Activated CD4-positive, alpha-beta T cell treated with anti-CD3 and anti-CD28 coated beads, Interleukin-2, amount 50 U/mL, for 48 hours (primary cell): ENCODE data around the gene OCA2.
A peak's percentile ranks its signal among the peaks of the same experiment; 100 is the strongest.

Source experiments
- DNase-seq, 2 experiments: peaks; one replicate each; pipeline ENCODE4 v3.0.0-alpha.2; 2020

Gene OCA2

GRCh38 chr15:28068930-28069329, 30.2 kb downstream of the OCA2 start:
- DNase-seq: no peak

- no peak for DNase-seq
Measured at GRCh38 chr15:28066231-28066630, 32.9 kb downstream of the OCA2 start.

GRCh38 chr15:28060005-28060404, 39.1 kb downstream of the OCA2 start:
- DNase-seq: no peak

GRCh38 chr15:28058082-28058481, 41.0 kb downstream of the OCA2 start:
- DNase-seq: no peak

GRCh38 chr15:28051955-28052633, 47.0 kb downstream of the OCA2 start:
- DNase-seq: no peak

DNA sequence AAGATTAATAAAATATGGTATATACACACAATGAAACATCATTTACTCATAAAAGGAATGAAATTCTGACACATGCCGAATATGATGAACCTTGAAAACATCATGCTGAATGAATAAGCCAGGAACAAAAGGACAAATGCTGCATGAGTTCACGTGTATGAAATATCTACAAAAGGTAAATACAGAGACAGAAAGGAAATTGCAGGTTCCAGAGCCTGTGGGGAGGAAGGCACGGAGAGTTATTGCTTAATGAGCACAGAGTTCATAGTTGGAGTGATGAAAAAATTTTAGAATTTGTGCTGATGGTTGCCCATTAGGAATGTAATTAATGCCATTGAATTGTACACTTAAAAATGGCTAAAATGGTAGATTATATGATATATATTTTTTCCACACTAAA, 49.5 kb downstream of the OCA2 start:
- no peak for DNase-seq

DNA sequence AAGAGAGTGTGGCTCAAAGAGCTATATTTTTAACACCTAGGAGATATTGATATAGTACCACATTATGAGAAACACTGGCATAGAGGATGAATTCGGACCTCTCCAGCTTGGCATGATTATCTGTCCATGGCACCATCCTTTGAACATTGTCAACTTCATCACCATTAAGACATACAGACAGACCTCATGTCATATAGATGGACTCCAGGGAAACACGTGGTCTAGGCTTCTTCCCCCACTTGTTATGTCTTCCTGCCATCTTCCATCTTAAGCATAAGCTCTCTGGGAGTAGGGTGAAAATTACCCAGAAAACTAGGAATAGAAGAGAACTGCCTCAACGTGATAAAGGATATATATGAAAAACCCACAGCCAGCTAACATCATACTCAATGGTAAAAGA, 51.8 kb downstream of the OCA2 start:
- no peak for DNase-seq

- DNase-seq: no peak
Measured at GRCh38 chr15:28044121-28044672, 54.9 kb downstream of the OCA2 start.

DNA sequence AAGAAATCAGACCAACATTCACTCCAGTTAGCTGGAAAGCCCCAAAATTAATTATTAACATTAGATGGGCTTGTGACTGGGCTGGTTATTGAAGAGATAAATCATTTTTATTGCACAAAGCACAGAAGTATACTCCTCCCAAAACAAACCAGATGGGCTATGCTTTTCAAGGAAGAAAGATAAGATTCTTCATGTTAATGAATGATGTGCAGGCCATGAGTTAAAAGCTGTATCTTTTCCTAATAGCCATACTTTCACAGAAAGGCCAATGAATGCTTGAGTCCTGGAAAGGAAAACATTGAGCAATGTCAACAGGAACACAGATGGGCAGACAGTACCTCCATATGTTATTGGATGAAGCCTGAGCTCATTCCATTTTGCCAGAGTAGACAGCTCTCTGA, 55.4 kb downstream of the OCA2 start:
- DNase-seq: no peak

- DNase-seq: no peak
Measured at GRCh38 chr15:28037969-28038590, 61.0 kb downstream of the OCA2 start.

- DNase-seq: no peak
Measured at GRCh38 chr15:28033443-28033842, 65.7 kb downstream of the OCA2 start.

DNA sequence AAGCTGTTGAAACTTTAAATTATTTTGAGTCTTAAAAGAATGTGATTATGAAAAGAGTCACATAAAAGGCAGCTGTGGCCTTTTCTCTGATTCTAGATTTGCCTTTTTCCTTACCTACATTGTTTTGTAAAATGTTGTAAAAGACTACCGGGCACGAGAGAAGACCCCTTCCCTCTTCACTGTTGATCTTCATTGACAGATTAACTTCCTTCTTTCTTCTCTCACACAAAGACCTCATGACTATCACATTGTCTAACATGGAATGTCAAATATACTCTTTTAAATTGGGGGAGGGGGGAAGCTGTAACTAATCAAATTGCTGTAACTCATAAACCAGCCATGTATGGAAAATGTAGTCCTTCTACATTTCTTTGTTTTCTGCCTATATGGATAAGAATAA, 68.3 kb downstream of the OCA2 start:
- DNase-seq: no peak

DNA sequence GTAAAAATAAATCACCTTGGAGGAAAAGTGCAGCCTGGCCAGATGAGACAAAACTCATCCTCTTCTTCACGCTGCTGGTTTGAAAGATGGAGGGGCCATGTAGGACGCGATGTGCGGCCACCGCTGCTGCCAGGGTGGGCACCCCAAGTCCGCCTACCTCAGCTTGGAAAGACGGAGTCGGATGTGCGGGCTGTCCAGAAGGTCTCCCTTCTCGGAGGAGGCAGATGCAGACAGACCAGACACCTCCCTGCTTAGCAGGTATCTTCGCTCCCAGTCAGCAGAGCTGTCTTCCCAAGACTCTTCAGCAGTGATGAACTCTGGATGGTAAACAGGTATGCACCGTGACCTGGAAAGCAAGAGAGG, 71.4 kb downstream of the OCA2 start:
- no peak for DNase-seq

- no peak for DNase-seq
Measured at GRCh38 chr15:28026764-28027713, 72.1 kb downstream of the OCA2 start.

DNA sequence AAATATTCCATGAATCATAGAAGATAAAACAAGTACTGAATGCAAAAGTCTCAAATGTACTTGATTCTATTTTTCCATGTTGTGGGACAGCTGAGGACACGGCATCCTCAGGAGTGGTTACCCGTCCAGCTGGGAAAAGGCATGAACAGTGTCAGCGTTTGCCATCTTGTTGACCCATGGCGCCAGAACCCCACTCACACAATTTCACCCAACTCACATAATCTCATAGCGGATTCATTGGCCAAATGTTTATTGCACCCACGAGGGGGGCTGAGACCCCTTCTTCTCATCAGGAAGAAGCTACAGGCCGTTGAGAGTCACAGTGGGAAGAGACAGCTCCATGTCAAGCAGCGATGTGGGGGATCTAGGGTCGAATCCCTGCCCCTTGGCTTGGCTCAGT, 72.9 kb downstream of the OCA2 start:
- DNase-seq: no peak

- no peak for DNase-seq
Measured at GRCh38 chr15:28025413-28025812, 73.7 kb downstream of the OCA2 start.

GRCh38 chr15:28024889-28025250, 74.2 kb downstream of the OCA2 start:
- DNase-seq: no peak

DNA sequence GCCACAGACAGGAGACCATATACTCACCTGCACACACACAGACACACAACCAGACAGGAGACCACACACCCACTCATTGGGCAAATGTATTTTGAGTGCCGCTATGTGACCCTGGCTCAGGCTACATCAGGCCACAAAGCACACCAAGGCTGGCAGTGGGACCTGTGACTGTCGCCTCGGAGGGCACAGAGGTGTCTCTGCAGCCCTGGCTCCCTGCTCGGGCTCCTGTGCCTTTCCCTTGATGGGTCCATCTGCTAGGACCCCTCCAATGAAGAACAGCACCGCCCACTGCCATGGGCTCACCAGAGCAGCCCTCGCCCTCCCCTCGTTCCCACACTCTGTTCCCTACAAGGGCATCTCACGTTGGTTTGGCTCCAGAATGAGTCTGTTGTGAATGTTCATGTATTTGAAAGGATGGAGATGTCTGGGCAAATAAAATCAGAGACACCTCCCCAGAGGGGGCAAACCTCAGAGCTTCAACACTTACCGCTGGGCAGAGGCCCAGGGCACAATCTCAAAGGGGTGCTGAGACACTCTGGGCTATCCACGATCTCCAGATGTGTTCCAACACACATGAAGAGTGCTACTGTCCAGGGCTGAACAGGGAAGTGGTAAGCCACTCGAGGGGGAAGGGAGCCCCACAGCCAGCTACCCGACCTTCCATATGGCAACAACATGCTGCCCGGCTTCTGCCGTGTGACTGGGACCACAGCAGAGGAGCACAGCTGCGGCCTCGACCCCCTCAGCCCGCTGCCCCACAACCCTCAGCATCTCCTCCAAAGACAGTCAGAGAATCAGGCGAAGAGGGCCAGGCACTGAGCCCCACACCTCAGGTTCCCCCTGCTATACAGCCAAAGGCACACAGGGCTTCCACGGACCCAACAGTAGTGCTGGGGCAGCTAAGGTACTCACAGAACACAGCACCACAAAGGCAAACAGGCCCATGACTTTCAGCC, 74.9 kb downstream of the OCA2 start:
- no peak for DNase-seq

DNA sequence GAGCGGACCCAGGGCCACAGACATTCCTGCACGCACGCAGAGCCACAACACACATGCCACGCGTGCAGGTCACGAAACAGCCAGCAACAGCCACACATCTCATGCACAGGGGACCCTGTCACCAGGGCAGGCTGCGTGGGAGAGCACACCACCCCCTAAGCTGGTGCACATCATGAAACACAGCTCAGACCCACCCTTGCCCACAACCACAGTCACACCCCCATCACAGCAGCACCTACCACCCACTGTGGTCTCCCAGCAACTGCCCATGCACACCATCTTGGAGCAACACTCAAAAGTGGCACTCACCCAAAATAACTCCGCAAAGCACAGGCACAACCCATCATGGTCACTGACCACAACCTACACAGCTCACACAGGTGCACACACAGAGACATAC, 75.7 kb downstream of the OCA2 start:
- DNase-seq: no peak

- DNase-seq: no peak
Measured at GRCh38 chr15:28022961-28023360, 76.2 kb downstream of the OCA2 start.

- DNase-seq: no peak
Measured at GRCh38 chr15:28022181-28022580, 76.9 kb downstream of the OCA2 start.

DNA sequence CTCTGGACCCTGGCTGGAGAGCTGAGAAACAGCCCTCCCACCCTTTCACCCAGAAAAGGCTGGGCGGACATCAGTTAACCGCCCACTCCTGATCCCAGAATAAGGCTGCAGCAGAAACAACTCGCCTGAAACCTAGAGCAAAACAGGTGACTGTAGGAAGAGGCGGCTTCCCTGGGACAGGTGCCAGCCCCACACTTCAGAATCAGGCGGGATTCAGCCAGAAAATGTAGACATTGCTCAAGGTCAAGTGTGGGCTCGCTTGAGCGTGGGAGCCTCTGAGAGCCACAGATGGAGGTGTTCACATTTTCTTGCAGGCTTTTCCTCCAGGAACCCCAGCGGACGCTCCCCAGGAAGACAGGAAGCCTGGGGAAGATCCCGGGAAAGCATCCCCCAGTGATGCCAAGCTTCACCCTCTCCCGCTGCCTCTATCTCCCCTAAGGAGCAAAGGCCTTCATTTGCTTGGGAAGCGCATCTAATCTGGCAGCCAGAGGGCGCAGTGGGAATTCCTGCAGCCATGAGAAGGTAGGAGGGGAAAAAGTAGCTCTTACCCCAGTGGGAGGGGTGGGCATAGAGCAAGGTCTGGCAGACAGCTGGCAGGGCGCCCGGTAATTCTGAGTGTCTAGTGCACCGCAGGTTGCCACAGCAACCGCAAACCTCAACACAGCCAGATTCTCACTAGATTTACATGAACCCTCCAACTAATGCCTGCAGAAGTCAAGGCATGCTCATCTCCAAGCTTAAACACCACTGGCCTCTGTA, 77.7 kb downstream of the OCA2 start:
- DNase-seq: peak; percentile 10 to 20
